ENCODE data around the gene AIF1L. TPM values are rescaled to one million over a fixed set of nuclear protein-coding genes. Genes with fewer than 3 reads are reported as not detected.

Gene AIF1L
- total RNA-seq, 1 donor, result 4.8 TPM

DNA sequence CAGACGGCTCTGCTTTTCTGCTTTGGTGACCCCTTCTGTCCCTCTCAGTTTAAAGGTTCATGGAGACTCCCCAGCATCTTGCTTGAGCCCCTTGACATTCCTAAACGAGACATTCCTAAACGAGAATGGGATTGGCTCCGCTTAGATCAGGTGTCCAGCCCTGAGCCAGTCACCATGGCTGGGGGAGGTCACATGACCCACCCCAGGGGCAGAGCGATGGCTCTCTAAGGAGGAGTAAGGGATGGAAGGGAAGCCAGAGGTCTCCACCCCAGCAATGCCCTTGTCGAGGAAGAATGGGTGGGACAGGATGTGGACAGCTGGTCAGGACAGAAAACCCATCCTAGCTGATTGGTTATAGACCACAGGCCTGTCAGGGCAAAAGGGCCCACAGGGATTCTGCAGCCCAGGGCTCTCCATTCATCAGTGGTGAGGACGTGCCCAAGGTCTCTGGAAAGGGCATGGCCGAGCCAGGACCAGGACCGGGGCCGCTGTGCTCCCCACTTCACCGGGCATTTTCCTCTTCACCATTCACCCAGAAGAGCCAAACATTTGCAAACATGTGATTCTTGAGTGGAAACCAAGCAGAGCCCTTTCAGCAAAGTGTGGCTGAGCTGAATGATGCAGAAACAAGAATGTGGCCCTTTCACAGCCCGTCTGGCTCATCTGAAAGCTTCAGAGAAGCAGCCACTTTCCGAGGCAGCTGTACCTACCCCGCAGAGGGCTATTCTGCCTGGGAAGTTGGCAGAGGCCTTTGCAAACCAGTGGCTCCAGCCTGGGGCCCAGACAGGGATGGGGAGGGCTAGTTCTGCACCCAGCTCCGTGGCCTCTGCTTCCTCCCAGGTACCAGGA is 19.8 kb upstream of the AIF1L start:
- no peak for DNase-seq (ENCODE audit: low read depth in 2 of 3, low spot score in 2 of 3)

DNA sequence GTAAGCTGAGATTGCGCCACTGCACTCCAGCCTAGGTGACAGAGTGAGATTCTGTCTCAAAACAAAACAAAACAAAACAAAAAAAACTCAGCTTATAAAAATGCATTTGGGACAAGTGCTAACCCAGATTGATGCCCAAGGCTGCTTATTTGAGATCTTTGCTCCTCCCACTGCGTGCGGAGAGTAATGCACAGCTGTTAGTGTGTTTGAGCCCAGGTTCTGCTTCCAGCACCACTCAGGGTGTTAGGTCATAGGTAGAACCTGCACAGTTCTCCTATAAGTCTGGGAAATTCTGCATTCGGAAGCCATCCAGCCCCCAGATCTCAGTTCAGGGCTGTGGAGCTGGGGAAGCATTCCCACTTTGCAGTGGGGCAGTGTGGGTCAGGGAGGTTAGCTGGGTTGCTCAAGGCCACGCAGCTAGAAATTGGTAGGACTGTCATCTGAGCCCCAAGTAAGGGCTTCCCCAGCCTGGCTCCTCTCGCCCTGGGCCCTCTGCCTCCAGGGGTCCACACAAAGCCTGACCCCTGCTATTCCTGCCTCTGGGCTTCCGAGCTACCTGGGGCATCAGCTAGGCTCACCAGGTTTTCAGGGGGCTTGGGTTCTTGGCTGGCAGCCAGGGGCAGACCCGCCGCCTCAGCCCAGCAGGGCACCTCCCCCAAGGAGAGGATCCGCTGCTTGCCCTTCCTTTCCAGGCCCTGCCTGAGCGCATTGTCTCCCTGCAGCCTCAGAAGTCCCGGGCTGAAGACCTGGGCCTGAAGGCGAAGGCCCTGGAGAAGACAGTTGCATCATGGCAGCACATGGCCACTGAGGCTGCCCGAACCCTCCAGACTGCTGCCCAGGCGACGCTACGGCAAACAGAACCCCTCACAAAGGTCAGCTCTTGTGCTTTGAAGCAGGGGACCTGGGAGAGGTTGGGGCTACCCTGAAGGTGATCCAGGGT is 17.6 kb upstream of the AIF1L start:
- DNase-seq (ENCODE audit: low read depth in 2 of 3, low spot score in 2 of 3), result no peak

DNA sequence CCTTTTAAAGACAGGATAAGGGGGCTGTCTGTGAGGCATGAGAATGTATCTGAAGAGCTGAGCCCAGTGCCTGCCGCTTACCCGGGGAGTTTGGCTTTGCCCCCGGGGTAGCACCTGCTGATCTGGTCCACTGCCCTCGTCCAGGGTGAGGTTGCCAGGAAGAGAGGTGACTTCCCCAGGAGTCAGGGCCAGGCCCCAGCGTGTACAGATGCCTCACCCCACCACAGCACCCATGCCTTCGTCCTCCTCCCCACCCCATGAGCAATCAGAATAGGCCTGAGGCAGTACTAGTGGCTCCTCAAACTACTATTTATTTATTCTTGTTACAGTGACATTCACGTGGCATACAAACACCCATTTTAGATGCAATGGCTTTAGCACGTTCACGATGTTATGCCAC is 15.7 kb upstream of the AIF1L start:
- DNase-seq (ENCODE audit: low read depth in 2 of 3, low spot score in 2 of 3), result no peak

DNA sequence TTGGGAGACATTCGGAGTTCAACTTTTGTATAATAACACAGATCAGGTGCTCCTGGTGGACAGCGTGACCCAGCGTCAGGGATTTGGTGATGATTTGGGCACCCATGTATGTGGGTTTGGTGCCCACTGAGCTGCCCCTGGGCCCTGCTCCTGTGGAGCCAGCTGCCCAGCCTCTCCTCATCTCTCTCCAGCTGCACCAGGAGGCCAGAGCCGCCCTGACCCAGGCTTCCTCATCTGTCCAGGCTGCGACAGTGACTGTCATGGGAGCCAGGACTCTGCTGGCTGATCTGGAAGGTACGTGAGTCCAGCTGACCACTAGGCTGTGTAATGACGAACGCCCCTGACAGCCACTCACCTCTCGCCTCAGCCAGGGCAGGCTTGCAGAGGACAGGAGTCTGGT is 14.5 kb upstream of the AIF1L start:
- no peak for DNase-seq (ENCODE audit: low read depth in 2 of 3, low spot score in 2 of 3)

DNA sequence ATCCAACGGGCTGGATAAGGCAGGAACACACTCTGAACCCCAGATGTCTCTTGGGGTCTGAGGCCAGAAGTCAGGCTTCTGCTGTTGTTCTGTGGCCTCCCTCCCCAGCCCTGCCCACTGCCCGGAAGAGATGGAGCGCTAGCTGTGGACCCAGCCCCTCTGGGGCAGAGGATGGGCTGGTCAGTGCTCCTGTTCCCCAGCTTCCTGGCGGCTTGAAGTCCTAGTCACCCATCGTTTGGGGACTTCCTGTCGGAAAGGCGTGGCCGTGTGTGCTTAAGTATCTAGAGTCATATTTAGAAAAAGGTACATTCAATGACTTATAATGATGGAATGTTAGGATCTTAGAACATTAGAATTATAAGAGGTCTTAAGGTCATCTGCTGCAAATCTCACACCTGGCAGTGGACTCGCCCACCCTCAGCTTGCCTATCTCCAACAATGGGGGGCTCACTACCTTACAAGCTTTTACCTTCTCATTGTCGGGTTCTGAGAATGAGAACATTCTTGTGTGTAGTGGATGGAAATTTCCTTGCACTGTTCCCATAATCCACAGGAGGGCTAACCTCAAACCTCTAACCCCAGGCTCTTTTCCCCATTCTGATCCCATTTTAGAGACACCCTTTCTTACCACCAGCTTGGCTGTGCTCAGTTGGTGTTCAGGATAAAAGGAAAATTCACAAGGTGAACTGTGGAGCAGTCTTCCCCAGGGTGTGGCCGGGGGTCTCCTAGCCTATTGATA is 13.4 kb upstream of the AIF1L start:
- no peak for DNase-seq (ENCODE audit: low read depth in 2 of 3, low spot score in 2 of 3)

DNA sequence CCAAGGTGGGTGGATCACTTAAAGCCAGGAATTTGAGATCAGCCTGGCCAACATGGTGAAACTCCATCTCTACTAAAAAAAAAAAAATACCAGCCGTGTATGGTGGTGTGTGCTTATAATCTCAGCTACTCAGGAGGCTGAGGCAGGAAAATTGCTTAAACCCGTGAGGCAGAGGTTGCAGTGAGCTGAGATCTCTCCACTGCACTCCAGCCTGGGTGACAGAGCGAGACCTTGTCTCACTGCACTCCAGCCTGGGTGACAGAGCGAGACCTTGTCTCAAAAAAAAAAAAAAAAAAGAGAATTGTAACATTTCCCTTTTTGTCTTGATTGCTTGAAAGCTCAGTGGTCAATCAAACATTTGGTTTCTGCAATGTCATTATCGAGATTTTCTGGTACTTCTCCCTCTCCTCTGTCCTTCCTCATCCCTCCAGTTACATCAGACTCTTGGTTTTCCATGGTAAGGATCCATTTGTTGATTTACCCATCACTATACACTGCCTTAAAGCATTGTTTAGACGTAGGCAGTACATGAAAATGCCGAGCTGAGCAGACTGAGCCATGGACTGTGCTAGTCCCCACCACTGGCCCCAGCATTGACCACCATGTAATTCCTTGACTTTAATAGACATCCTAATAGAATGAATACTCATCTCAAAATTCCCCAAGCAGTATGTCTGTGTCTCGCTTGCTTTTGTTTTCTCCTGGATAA is 11.5 kb upstream of the AIF1L start:
- no peak for DNase-seq (ENCODE audit: low read depth in 2 of 3, low spot score in 2 of 3)

DNA sequence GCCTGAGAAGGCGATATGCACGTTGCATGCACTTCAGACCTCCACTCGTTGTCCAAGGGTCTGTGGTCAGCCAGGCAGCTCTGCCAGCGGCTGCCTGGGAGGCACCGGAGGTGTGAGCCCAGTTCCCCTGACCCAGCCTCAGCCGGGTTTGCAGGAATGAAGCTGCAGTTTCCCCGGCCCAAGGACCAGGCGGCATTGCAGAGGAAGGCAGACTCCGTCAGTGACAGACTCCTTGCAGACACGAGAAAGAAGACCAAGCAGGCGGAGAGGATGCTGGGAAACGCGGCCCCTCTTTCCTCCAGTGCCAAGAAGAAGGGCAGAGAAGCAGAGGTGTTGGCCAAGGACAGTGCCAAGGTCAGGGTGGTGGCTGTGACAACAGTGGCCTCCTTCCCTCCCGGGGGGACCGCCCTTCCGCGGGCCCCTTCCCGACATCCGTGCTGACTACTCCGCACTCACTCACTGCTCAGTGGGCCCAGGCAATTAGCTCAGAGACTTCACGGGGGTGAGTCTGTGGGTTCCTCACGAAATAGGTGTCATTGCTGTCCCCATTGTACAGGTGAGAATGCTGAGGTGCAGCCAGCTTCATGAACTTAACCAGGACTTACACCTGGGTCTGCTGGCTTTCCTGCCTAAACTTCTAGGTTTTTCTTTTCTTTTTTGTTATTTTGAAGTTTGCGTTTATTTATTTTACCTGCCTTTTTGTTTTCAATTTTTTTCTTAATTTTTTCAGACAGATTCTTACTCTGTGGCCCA is 10.8 kb upstream of the AIF1L start:
- no peak for DNase-seq (ENCODE audit: low read depth in 2 of 3, low spot score in 2 of 3)

DNA sequence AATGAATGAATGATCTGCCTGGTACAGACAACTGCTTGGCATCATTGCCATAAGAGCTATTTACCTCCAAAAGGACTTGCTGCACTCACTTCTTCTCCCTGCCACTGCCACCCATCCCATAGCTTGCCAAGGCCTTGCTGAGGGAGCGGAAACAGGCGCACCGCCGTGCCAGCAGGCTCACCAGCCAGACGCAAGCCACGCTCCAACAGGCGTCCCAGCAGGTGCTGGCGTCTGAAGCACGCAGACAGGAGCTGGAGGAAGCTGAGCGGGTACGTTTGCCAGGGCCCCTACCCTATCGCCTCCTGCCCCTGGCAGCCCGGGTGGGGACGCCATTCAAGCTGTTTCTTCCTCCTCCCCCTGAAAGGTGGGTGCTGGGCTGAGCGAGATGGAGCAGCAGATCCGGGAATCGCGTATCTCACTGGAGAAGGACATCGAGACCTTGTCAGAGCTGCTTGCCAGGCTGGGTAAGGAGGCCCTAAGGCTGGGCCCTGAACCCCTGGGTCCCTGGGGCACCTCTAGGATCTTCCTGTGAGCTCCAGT is 8.9 kb upstream of the AIF1L start:
- DNase-seq (ENCODE audit: low read depth in 2 of 3, low spot score in 2 of 3), result no peak

DNA sequence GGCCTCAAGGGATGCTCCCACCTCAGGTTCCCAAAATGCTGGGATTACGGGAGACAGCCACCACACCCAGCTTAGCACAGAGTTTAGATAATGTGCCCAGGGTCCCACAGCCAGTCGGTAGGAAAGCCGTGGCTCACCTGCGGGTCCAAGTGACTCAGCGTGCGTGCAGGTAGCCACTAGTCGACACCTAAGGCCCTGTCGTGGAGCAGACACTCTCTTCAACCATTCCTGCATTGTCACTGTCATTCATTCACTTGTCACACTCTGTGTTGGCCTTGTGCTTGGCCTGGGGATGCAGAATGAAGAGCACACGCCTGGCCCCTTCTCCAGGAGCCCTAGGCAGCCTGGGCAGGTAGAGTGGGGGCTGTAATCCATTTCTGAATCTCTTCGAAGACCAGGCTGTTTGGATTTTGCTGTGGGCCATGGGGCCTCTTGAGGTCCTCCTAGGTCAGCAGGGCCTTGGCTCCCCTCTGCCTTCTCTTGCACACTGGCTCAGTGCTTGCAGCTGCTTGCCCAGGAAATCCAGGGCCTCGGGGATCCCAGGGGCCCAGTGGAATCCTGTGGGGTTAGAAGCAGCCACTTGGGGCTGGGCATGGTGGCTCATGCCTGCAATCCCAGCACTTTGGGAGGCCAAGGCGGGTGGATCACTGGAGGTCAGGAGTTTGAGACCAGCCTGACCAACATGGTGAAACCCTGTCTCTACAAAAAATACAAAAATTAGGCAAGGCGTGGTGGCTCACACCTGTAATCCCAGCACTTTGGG is 6.1 kb upstream of the AIF1L start:
- no peak for DNase-seq (ENCODE audit: low read depth in 2 of 3, low spot score in 2 of 3)

DNA sequence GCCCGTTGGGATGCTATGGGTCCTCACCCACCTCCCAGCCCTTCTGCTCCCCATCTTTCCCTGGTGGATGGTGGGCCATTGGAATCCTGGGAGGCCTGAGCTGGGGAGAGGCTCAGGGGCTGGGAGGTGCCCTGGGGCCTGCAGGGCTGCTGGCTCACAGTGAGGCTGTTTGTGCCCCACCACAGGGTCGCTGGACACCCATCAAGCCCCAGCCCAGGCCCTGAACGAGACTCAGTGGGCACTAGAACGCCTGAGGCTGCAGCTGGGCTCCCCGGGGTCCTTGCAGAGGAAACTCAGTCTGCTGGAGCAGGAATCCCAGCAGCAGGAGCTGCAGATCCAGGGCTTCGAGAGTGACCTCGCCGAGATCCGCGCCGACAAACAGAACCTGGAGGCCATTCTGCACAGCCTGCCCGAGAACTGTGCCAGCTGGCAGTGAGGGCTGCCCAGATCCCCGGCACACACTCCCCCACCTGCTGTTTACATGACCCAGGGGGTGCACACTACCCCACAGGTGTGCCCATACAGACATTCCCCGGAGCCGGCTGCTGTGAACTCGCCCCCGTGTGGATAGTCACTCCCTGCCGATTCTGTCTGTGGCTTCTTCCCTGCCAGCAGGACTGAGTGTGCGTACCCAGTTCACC is 4.9 kb upstream of the AIF1L start:
- no peak for DNase-seq (ENCODE audit: low read depth in 2 of 3, low spot score in 2 of 3)

DNA sequence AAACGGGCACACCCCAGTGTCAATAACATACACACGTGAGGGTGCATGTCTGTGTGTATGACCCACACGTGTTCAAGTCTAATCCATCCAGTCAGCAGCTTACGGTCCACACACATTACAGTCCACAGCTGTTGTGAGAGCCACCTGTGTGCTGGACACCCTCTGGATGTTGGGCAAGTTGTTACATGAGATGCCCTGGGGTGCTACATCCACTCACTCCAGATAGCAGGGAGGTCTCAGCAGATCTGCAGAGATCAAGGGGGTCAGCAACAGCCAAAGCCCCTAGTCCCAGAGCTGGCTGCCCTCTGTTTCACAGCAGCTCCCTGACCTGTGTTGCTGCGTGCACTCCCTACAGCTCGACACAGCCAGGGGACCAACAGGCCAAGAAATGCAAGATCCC is 4.3 kb upstream of the AIF1L start:
- DNase-seq (ENCODE audit: low read depth in 2 of 3, low spot score in 2 of 3), result no peak

DNA sequence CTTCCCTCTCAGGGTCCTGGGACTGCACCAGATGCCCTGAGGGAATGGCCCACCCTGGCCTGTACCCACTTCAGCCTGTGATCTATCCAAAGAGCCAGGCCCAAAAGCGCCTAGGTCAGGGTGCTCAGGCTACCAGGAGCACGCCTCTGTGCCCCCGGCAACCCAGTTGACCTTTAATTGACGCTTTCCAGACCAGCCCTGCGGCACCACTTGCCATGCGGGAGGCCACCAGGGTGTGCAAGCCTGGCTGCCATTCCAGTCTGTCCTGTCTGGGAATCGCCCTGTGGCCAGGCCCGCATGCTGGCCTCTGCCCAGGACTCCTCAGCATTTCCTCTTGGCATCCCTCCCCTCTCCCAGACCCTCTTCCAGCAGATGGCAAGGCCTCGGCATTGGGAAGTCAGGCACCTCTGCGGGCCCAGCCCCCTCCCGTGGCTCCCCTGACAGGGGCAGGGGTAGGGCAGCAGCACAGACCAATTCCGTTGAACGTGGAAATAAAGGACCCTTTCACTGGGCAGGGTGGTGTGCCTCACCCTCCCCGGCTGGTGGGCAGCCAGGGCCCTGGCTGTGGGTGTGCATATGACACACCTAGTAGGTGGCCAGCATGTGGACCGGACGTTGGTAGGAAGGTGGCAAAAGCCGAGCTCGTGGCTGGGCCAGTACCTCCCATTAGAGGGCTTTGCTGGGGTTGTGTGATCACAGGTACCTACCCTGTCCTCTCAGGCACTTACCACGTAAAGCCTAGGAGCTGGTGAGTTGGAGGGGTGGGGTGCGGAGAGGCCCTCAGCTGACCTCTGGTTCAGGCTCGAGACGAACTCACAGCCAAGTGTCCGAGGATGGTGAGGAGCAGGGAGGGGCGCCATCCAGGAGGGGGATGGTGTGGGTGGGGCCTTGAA is 3.5 kb upstream of the AIF1L start:
- no peak for DNase-seq (ENCODE audit: low read depth in 2 of 3, low spot score in 2 of 3)

DNA sequence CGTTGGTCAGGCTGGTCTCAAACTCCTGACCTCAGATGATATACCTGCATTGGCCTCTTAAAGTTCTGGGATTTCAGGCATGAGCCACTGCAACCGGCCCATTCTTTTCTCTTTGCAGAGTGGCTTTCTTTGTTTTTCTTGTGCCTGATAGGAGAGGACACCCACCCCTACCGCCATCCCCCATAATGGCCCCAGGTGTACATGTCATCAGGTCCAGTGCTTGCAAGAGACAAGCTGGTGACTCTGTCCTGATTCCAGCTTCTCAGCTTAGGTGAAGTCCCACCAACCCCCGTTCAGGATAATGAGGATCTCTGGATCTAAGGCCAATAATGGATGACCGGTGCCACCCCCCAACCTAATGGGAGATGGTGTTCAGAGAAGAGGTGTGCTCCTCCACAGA is 2.3 kb upstream of the AIF1L start:
- no peak for DNase-seq (ENCODE audit: low read depth in 2 of 3, low spot score in 2 of 3)

DNA sequence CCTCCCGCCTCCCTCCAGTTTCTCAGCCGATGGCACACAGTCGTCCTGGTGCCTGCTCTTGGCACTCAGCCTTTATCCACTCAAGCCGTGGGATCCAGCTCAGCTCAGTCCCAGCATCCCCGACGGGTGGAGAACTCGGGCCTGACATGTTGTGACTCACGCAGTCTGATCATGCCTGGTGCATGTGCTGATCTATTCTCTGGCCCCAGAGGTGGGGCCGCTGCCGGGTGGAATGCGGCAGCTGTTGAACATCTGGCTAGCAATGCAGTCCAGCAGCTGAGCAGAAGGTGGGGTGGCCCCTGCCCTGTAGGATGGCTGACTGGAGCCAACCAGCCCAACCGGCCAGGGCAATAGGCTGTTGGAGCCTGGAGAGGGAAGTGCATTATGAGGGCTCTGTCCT is 1.7 kb upstream of the AIF1L start:
- no peak for DNase-seq (ENCODE audit: low read depth in 2 of 3, low spot score in 2 of 3)

DNA sequence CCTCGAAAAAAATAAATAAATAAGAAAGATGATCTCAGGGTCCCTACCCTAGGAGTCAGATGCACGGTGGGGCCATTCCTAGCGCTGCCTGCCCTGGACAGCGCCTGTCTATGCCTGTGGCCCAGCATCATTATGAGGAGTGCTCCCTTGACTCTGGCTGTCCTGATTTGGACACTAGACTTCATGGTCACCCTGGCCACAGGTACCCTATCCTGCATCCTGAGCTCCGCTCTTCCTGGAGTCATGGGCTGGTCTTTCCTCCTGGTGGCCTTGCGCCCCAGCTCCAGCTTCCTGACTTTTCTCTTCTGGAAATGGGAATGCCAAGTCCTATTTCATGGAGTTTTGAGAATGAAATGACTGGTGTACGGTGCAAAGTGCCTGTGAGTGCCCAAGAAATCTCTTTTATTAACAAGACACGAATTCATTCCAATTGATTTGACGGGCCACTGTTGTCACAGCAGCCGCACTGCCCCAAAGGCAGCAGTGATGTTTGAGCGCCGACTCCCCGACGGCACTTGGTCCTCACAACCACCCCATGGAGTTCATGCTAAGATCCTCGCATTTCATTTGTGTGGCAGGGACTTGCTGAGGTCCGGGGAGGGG is 564 bp upstream of the AIF1L start:
- no peak for DNase-seq (ENCODE audit: low read depth in 2 of 3, low spot score in 2 of 3)

DNA sequence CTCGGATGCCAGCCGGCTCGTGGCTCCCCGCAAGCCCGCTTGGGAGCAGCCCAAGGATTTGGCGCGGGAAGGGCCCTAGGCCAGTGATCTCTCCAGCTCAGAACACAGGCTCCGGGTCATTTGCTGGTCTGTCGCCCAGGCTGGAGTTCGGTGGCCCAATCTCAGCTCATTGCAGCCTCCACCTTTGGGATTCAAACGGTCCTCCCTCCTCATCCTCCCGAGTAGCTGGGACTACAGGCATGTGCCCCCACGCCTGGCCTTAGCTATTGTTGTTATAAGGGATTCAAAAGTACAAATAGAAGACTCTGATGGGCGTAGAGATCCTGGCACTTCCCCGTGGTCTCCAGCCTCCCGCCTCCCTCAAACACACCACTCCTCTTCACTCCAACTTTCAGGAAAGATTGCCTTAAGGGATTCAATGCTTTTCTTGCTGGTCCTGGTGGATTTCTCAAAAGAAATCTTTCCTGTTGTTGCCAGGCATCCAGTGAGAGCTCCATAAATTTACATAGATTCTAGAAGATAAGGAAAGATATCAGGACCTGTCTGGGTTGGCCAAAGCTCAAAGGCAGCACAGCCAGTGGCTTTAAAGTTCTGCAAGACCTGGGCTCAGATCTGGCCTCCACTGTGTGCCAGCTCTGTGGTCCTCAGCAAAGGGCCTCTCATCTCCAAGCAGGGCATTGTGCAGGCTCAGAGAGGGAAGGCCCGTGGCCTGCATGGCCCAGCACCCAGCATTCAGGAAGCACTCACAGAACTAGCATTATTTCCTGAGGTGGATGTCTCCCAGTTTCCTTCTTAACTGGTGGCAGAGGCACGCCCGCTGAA is 1.0 kb downstream of the AIF1L start:
- DNase-seq (ENCODE audit: low read depth in 2 of 3, low spot score in 2 of 3), result no peak
